HG02642 (cell line): ENCODE results near the gene ITGA3.

Experiments used
- ATAC-seq: cut with Tn5 transposase; IDR thresholded peaks from one replicate; pipeline ENCODE4 v1.9.1; 2021; ENCODE audit warnings: mild to moderate bottlenecking; ENCODE audit not compliant: unreplicated experiment, poor library complexity

ITGA3 gene

GRCh38 chr17:50064253-50065001 is 8.5 kb downstream of the ITGA3 start:
- no peak for ATAC-seq

GRCh38 chr17:50065056-50065455 is 9.1 kb downstream of the ITGA3 start:
- ATAC-seq: no peak

GRCh38 chr17:50066995-50067394 is 11.1 kb downstream of the ITGA3 start:
- ATAC-seq: no peak

GRCh38 chr17:50067996-50068395 is 12.1 kb downstream of the ITGA3 start:
- no peak for ATAC-seq

GRCh38 chr17:50070908-50071680 is 15.2 kb downstream of the ITGA3 start:
- no peak for ATAC-seq

- ATAC-seq: no peak
These were observed 15.8 kb downstream of the ITGA3 start for GRCh38 chr17:50071692-50072091.

- ATAC-seq: no peak
These were observed 16.2 kb downstream of the ITGA3 start for GRCh38 chr17:50072130-50072529.

GRCh38 chr17:50072925-50073324 is 17.0 kb downstream of the ITGA3 start:
- no peak for ATAC-seq

- no peak for ATAC-seq
These were observed 18.3 kb downstream of the ITGA3 start for GRCh38 chr17:50074227-50074626.

GRCh38 chr17:50075446-50076032 is 19.6 kb downstream of the ITGA3 start:
- no peak for ATAC-seq

GRCh38 chr17:50076221-50076590 is 20.3 kb downstream of the ITGA3 start:
- no peak for ATAC-seq

- ATAC-seq: no peak
These were observed 20.8 kb downstream of the ITGA3 start for GRCh38 chr17:50076591-50077235.

- ATAC-seq: no peak
These were observed 22.5 kb downstream of the ITGA3 start for GRCh38 chr17:50078430-50078829.

- ATAC-seq: no peak
These were observed 23.6 kb downstream of the ITGA3 start for GRCh38 chr17:50079334-50080095.

GRCh38 chr17:50080096-50080480 is 24.2 kb downstream of the ITGA3 start:
- no peak for ATAC-seq

- no peak for ATAC-seq
These were observed 24.9 kb downstream of the ITGA3 start for GRCh38 chr17:50080827-50081226.

GRCh38 chr17:50081757-50082156 is 25.8 kb downstream of the ITGA3 start:
- ATAC-seq: no peak

GRCh38 chr17:50087246-50087911 is 31.5 kb downstream of the ITGA3 start:
- peak; percentile 67 for ATAC-seq

- ATAC-seq: no peak
These were observed 32.0 kb downstream of the ITGA3 start for GRCh38 chr17:50087912-50088405.
